Activated T-helper 2 cell treated with anti-CD3 and anti-CD28 coated beads, Interferon-gamma antibody, Interleukin-2, Interleukin-4, amounts not matched to agents 10 μg/mL and 5 μg/mL and 100 μg/mL, durations not matched to agents 14 hours and 24 hours and 36 hours (primary cell): ENCODE data around the gene FBXW2. TPM values are rescaled to one million over a fixed set of nuclear protein-coding genes. Genes with fewer than 3 reads are reported as not detected.
"Not testable (repeated sequence)": the region's sequence is repeated elsewhere in the genome, so short reads cannot be mapped to it uniquely, and the experiment has no call there.

Experiments used
- DNase-seq: peaks from one replicate; pipeline ENCODE4 v3.0.0; 2021; ENCODE audit warnings: low spot score
- H3K27ac Mint-ChIP-seq: one replicate; pipeline ENCODE4 v1.8.0; 2021; ENCODE audit warnings: mixed read lengths
- H3K27me3 Mint-ChIP-seq: one replicate; pipeline ENCODE4 v1.8.0; 2021; ENCODE audit warnings: low read depth, mixed read lengths
- H3K36me3 Mint-ChIP-seq: one replicate; pipeline ENCODE4 v1.8.0; 2021; ENCODE audit warnings: low read depth, mixed read lengths
- H3K4me1 Mint-ChIP-seq: one replicate; pipeline ENCODE4 v1.8.0; 2021; ENCODE audit warnings: low read depth, mixed read lengths
- H3K4me3 Mint-ChIP-seq: one replicate; pipeline ENCODE4 v1.8.0; 2021; ENCODE audit warnings: low read depth, mild to moderate bottlenecking, moderate library complexity, mixed read lengths
- H3K9me3 Mint-ChIP-seq: one replicate; pipeline ENCODE4 v1.8.0; 2021; ENCODE audit warnings: mixed read lengths
- intact Hi-C: fragments of 100-400 bp; cut with micrococcal nuclease; formaldehyde crosslinking; loops from one replicate; pipeline ENCODE4 v1.15.1; 2023
- total RNA-seq: library from RNA; stranded (reverse); gene quantifications from 2 replicates; pipeline ENCODE4 v1.2.3, GENCODE V29; 2022

Gene FBXW2
- total RNA-seq, 1 donor from 2014 or later: 79.7 TPM

DNA sequence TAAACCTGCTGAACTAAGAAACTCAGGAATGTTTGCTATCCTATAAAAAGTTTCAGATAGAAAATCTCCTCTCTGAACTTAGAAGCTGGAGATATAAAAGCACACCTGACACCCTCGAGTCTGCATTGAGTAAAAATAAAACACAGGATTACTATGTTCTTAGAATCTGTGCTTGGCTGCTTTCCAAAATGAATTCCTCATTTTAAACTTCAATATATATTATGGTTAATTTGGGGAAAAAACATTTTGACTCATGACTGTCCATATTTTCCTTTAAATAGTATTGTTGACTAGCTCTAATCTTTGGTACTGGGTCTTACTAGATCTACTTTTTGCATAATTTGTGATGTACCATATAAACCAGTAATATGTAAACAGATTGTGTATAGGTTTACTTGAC lies 36.7 kb downstream of the FBXW2 start:
- no peak overlapping the region for H3K4me3 Mint-ChIP-seq
- no peak overlapping the region for H3K27ac Mint-ChIP-seq
- intact Hi-C loops: loop anchor here (1.0 to 5.0 kb wide), 6 partner anchors 86 to 316 kb away; partner anchors contain the start of genes CNTRL and PSMD5
- peaks cover 10% of the 10 kb centered on the region for H3K4me1 Mint-ChIP-seq
- peaks cover 25% of the 10 kb centered on the region for H3K36me3 Mint-ChIP-seq
- no peak for DNase-seq
- H3K9me3 Mint-ChIP-seq: no peaks in the 10 kb centered on the region
- H3K27me3 Mint-ChIP-seq: no peaks in the 10 kb centered on the region

DNA sequence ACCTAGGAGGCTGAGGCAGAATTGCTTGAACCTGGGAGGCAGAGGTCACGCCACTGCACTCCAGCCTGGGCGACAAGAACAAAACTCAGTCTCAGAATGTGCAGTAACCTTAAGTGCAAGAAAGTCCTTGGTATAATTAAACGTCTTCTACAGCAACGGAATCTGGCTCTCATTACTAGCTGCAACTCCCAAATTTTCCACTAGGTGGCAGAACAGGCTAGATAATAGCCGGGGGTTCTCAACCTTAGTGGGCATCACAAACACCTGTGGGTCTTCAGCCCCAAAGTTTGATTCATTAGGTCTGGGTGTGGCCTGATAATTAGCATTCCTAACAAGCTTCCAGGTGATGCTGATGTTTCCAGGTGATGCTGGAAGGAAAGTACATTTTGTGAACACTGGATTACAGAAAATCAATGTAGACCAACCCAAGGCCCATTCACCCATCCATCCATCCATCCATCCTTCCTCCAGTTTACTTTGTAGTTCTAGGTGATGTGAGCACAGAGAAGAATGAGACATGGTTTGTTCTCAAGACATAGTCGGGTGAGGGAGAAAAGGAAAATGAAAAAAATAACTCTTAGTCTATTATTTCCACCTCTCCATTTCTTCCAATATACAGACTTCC lies 37.3 kb downstream of the FBXW2 start:
- Mint-ChIP-seq H3K4me3 (no peak overlapping the region), H3K27me3 (no peaks in the 10 kb centered on the region)
- peak; percentile 50 for DNase-seq

DNA sequence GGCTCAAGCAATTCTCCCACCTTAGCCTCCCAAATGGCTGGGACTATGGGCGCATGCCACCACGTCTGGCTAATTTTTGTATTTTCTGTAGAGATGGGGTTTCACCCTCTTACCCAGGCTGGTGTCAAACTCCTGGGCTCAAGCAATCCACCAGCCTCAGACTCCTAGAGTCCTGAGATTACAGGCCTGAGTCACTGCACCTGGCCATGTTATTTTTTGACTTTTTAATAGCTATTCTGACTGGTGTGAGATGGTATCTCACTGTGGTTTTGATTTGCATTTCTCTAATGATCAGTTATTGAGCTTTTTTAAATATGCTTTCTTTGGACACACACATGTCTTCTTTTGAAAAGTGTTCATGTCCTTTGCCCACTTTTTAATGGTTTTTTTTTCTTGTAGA lies 38.2 kb downstream of the FBXW2 start:
- Mint-ChIP-seq H3K27me3 (no peaks in the 10 kb centered on the region), H3K4me1 (peaks cover 10% of the 10 kb centered on the region), H3K4me3 (no peak overlapping the region), H3K9me3 (no peaks in the 10 kb centered on the region), H3K36me3 (peaks cover 16% of the 10 kb centered on the region), H3K27ac (no peak overlapping the region)
- intact Hi-C loops: loop anchor here (5.0 kb wide), 3 partner anchors 87 to 317 kb away; partner anchors contain the start of genes CNTRL and PSMD5
- DNase-seq: no peak

More for the DNA sequence above, 37.3 kb downstream of the FBXW2 start:
- intact Hi-C loops: loop anchor here (1.0 to 5.0 kb wide), 6 partner anchors 86 to 316 kb away; partner anchors contain the start of genes CNTRL and PSMD5
- no peak overlapping the region for H3K27ac Mint-ChIP-seq
- peaks cover 10% of the 10 kb centered on the region for H3K4me1 Mint-ChIP-seq
- peaks cover 19% of the 10 kb centered on the region for H3K36me3 Mint-ChIP-seq
- H3K9me3 Mint-ChIP-seq: no peaks in the 10 kb centered on the region

DNA sequence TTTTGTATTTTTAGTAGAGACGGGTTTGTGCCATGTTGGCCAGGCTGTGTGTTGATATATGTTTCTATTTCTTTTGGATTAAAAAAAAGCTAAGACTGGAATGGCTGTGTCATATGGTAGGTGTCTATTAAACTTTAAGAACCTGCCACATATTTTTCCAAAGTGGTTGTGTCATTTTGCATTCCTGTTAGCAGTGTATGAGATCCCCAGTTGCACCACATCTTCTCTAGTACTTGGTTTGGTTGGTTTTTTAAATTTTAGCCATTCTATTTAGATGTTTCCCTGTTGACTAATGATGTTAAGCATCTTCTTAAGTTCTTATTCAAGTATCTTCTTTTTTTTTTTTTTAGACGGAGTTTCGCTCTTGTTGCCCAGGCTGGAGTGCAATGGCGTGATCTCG lies 42.8 kb downstream of the FBXW2 start:
- no peaks in the 10 kb centered on the region for H3K9me3 Mint-ChIP-seq
- no peaks in the 10 kb centered on the region for H3K36me3 Mint-ChIP-seq

DNA sequence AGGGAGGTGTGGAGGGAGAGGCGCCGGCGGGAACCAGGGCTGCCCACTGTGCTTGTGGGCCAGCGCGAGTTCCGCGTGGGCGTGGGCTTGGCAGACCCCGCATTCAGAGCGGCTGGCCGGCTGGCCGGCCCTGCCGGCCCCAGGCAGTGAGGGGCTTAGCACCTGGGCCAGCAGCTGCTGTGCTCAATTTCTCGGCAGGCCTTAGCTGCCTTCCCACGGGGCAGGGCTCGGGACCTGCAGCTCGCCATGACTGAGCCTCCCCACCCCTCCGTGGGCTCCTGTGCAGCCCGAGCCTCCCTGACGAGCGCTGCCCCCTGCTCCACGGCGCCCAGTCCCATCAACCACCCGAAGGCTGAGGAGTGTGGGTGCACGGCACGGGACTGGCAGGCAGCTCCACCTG lies 46.9 kb downstream of the FBXW2 start:
- H3K36me3 Mint-ChIP-seq, DNase-seq, H3K27ac Mint-ChIP-seq, H3K9me3 Mint-ChIP-seq, intact Hi-C loops, H3K27me3 Mint-ChIP-seq, H3K4me3 Mint-ChIP-seq, H3K4me1 Mint-ChIP-seq: not testable (repeated sequence)

More for the DNA sequence above, 42.8 kb downstream of the FBXW2 start:
- intact Hi-C loops: no loop called here
- Mint-ChIP-seq H3K27ac (no peak overlapping the region), H3K27me3 (no peaks in the 10 kb centered on the region), H3K4me3 (no peak overlapping the region), H3K4me1 (no peaks in the 10 kb centered on the region)
- DNase-seq: no peak

DNA sequence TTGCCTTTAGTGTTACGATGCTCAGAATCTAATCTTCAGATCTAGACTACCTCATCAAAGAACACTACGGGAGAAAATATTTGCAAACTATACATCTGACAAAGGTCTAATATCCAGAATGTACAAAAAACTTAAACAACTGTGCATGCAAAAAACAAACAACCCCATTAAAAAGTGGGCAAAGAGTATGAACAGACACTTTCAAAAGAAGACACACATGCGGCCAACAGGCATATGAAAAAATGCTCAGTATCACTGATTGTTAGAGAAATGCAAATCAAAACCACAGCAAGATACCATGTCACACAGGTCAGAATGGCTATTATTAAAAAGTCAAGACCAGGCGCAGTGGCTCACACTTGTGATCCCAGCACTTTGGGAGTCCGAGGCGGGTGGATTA lies 47.9 kb downstream of the FBXW2 start:
- Mint-ChIP-seq H3K4me1 (no peaks in the 10 kb centered on the region), H3K27ac (no peak overlapping the region)
- intact Hi-C loops: no loop called here

DNA sequence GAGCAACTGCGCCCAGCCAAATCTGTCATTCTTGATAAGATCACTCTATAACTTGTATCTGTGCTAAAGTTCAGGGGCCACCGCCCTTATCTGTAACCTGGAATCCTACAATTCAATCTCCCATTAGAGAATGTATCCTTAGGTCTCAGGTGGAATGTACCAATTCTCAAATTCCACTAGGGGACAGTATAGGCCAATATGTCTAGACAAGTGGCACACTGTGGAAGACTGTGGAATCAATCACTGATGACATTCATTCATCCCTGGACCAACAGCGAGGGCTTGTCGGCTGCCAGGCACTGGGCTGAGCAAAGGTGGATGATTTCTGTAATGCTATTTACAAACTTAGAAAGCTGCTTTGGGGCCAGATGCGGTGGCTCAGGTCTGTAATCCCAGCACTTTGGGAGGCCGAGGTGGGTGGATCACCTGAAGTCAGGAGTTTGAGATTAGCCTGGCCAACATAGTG lies 50.2 kb downstream of the FBXW2 start:
- no peak for DNase-seq
- intact Hi-C loops: loop anchor here (5.0 kb wide), 1 partner anchor 126 kb away; no protein-coding TSS in a partner anchor
- no peaks in the 10 kb centered on the region for H3K4me1 Mint-ChIP-seq
- no peaks in the 10 kb centered on the region for H3K9me3 Mint-ChIP-seq
- H3K27ac Mint-ChIP-seq: no peak overlapping the region
- H3K36me3 Mint-ChIP-seq: no peaks in the 10 kb centered on the region
- no peak overlapping the region for H3K4me3 Mint-ChIP-seq
- H3K27me3 Mint-ChIP-seq: no peaks in the 10 kb centered on the region

More for the DNA sequence above, 47.9 kb downstream of the FBXW2 start:
- H3K9me3 Mint-ChIP-seq: no peaks in the 10 kb centered on the region
- no peak for DNase-seq
- no peaks in the 10 kb centered on the region for H3K27me3 Mint-ChIP-seq
- no peaks in the 10 kb centered on the region for H3K36me3 Mint-ChIP-seq
- no peak overlapping the region for H3K4me3 Mint-ChIP-seq

DNA sequence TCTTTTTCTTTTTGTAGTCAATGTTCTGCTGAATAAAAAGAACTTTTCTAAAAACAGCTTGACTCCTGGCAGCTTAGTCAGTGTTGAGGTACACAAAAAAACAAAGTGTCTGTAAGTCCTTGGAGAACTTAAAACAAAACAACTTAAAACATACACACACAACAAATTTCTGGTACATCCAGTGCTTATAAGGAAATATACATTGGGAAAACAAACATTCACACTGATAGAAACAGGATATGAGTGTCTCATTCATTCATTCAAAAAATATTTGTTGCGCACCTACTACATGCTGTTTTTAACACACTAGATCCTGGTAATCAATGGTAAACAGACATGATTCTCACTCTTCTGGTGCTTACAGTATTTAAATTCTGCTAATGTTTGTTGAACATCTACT lies 51.5 kb downstream of the FBXW2 start:
- Mint-ChIP-seq H3K27ac (no peak overlapping the region), H3K4me1 (no peaks in the 10 kb centered on the region), H3K9me3 (no peaks in the 10 kb centered on the region), H3K27me3 (no peaks in the 10 kb centered on the region), H3K4me3 (no peak overlapping the region), H3K36me3 (no peaks in the 10 kb centered on the region)
- intact Hi-C loops: loop anchor here (5.0 kb wide), 1 partner anchor 124 kb away; no protein-coding TSS in a partner anchor
- no peak for DNase-seq

DNA sequence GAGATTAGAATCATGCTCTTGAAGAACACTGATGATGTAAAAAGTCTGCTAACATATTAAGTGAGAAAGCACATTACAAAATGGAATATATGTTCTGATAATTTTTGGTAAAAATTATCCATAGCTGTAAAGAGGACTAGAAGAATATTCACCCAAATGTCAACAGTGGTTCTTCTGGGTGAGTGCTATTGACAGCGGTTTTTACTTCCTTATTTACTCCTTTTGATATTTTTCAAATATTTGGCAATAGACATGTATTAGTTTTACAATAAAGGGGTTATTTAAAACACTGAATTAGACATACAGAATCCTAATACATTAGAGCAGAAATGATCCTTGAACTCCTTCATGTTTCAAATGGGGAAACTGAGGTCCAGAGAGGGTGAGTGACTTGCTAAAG lies 52.0 kb downstream of the FBXW2 start:
- Mint-ChIP-seq H3K36me3 (no peaks in the 10 kb centered on the region), H3K4me3 (no peak overlapping the region), H3K27me3 (no peaks in the 10 kb centered on the region), H3K9me3 (no peaks in the 10 kb centered on the region), H3K4me1 (no peaks in the 10 kb centered on the region), H3K27ac (no peak overlapping the region)
- no peak for DNase-seq
- intact Hi-C loops: loop anchor here (5.0 kb wide), 1 partner anchor 124 kb away; no protein-coding TSS in a partner anchor

DNA sequence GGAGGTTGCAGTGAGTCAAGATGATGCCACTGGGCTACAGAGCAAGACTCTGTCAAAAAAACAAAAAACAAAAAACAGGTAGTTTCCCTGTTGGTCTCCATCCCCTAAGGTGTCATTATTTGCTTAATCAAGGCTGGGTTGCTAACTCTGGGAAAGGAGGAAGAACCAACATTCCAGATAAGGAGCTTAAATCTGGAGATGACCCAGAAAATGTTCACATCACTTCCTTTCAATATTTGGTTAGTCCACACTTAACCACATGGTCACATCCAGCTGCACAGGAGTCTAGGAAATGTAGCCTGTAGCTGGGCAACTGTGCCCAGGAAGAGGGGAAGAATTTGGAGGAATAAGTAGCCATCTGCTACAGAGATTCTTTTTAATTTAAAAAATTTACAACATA lies 53.1 kb downstream of the FBXW2 start:
- DNase-seq: no peak
- no peak overlapping the region for H3K27ac Mint-ChIP-seq
- intact Hi-C loops: loop anchor here (5.0 kb wide), 1 partner anchor 123 kb away; no protein-coding TSS in a partner anchor
- no peaks in the 10 kb centered on the region for H3K27me3 Mint-ChIP-seq
- no peaks in the 10 kb centered on the region for H3K36me3 Mint-ChIP-seq
- no peaks in the 10 kb centered on the region for H3K4me1 Mint-ChIP-seq
- H3K9me3 Mint-ChIP-seq: no peaks in the 10 kb centered on the region
- no peak overlapping the region for H3K4me3 Mint-ChIP-seq

DNA sequence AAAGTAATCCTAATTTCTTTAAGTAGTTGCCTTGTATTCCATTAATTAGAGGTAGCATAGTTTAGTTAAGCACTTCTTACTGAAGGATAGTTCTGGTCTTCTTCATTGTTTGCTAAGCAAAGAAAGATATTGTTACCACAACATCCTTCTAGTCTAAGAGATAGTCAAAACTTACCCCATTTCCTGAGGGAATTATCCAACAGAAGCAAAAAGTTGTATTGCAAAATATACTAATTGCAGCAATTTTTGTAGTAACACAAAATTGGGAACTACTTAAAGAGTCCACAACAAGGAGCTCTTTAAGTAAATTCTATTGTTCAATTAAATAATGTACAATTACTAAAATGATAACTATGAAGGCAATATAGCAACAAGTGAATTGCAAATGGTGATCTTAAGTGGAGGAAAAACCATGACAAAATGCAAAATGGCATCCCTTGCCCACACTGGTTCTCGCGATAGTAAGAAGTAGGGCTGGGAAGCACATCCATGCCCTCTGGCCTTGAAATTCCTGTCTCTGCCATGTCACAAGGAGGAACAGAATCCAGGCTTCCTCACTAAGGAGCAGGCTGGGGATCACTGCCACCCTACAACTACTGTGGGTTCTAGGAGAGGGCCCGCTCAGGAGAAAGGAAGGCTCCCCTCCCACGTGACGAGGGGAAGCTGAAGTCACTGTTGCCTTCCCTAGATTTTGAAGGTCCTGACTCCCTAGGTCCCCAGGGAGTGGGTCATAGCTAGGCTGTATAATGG lies 55.6 kb downstream of the FBXW2 start:
- intact Hi-C loops: no loop called here
- H3K9me3 Mint-ChIP-seq: no peaks in the 10 kb centered on the region

DNA sequence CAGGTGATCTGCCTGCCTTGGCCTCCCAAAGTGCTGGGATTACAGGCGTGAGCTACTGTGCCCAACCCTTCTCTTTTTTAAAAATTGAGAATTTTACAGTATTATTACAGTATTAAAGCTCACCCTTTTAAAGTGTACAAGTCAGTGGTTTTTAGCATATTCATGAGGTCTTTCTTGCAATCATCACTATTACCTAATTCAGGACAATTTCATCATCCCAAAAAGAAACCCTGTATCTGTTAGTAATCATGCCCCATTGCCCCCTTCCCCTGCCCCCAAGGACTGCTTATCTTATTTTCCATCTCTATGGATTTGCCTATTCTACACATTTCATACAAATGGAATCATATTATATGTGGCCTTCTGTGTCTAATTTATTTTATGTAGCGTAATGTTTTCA lies 56.3 kb downstream of the FBXW2 start:
- no peak for DNase-seq
- H3K27ac Mint-ChIP-seq: no peak overlapping the region
- no peaks in the 10 kb centered on the region for H3K27me3 Mint-ChIP-seq
- no peaks in the 10 kb centered on the region for H3K36me3 Mint-ChIP-seq
- no peak overlapping the region for H3K4me3 Mint-ChIP-seq
- H3K4me1 Mint-ChIP-seq: peaks cover 2% of the 10 kb centered on the region
- no peaks in the 10 kb centered on the region for H3K9me3 Mint-ChIP-seq
- intact Hi-C loops: no loop called here

More for the DNA sequence above, 55.6 kb downstream of the FBXW2 start:
- Mint-ChIP-seq H3K27me3 (no peaks in the 10 kb centered on the region), H3K4me3 (no peak overlapping the region), H3K27ac (no peak overlapping the region), H3K36me3 (no peaks in the 10 kb centered on the region), H3K4me1 (peaks cover 2% of the 10 kb centered on the region)
- no peak for DNase-seq
